ENCODE measurements around the gene NECTIN3. TPM values are rescaled to one million over a fixed set of nuclear protein-coding genes. Genes with fewer than 3 reads are reported as not detected.

NECTIN3 gene
- total RNA-seq, 1 donor from 2014 or later, result 25.2 TPM

- intact Hi-C loops (cut with DNase I), result no loop called here
- Histone ChIP-seq H3K27me3 (no peaks in the 10 kb centered on the region), H3K4me3 (no peak overlapping the region), H3K9me3 (no peaks in the 10 kb centered on the region), H3K4me1 (no peaks in the 10 kb centered on the region), H3K36me3 (no peaks in the 10 kb centered on the region), H3K27ac (no peak overlapping the region)
- no peak for TF ChIP-seq CTCF (IDR thresholded peaks at IDR 0.05)
- ATAC-seq (no peak), DNase-seq (no peak)
Observed at GRCh38 chr3:111087924-111088469, 16.4 kb downstream of the NECTIN3 start.

GRCh38 chr3:111096487-111097209, 25.0 kb downstream of the NECTIN3 start:
- intact Hi-C loops (cut with DNase I), result no loop called here
- Histone ChIP-seq H3K4me1 (no peaks in the 10 kb centered on the region), H3K27me3 (no peaks in the 10 kb centered on the region), H3K9me3 (no peaks in the 10 kb centered on the region), H3K27ac (no peak overlapping the region), H3K4me3 (no peak overlapping the region), H3K36me3 (no peaks in the 10 kb centered on the region)
- TF ChIP-seq CTCF (IDR thresholded peaks at IDR 0.05), result no peak
- no peak for DNase-seq
- ATAC-seq, result no peak

- Histone ChIP-seq H3K4me3 (no peak overlapping the region), H3K36me3 (no peaks in the 10 kb centered on the region), H3K9me3 (no peaks in the 10 kb centered on the region), H3K27me3 (no peaks in the 10 kb centered on the region), H3K27ac (no peak overlapping the region), H3K4me1 (peaks cover 6% of the 10 kb centered on the region)
- no peak for DNase-seq
- intact Hi-C loops (cut with DNase I), result no loop called here
- ATAC-seq, result no peak
- TF ChIP-seq CTCF (IDR thresholded peaks at IDR 0.05), result no peak
Observed at GRCh38 chr3:111103807-111104206, 32.2 kb downstream of the NECTIN3 start.

GRCh38 chr3:111106993-111107661, 35.5 kb downstream of the NECTIN3 start:
- TF ChIP-seq CTCF (IDR thresholded peaks at IDR 0.05), result no peak
- H3K27ac ChIP-seq, result no peak overlapping the region
- intact Hi-C loops (cut with DNase I), result no loop called here
- no peaks in the 10 kb centered on the region for H3K36me3 ChIP-seq
- DNase-seq, result no peak
- ATAC-seq, result no peak
- H3K4me3 ChIP-seq, result no peak overlapping the region
- H3K9me3 ChIP-seq, result no peaks in the 10 kb centered on the region
- no peaks in the 10 kb centered on the region for H3K27me3 ChIP-seq
- H3K4me1 ChIP-seq, result peaks cover 6% of the 10 kb centered on the region

GRCh38 chr3:111107662-111108035, 36.0 kb downstream of the NECTIN3 start:
- intact Hi-C loops (cut with DNase I), result no loop called here
- H3K27ac ChIP-seq, result no peak overlapping the region
- ATAC-seq, result no peak
- H3K36me3 ChIP-seq, result no peaks in the 10 kb centered on the region
- TF ChIP-seq CTCF (IDR thresholded peaks at IDR 0.05), result no peak
- peaks cover 6% of the 10 kb centered on the region for H3K4me1 ChIP-seq
- no peak overlapping the region for H3K4me3 ChIP-seq
- DNase-seq, result no peak
- H3K27me3 ChIP-seq, result no peaks in the 10 kb centered on the region
- H3K9me3 ChIP-seq, result no peaks in the 10 kb centered on the region
